Mesenchymal stem cell (in vitro differentiated cells and primary cell): ENCODE results near the gene COG4.

ENCODE experiments used
- DNase-seq: peaks from one replicate; pipeline ENCODE4 v3.0.0-alpha.2; 2013
- H2AFZ ChIP-seq: one replicate; pipeline ENCODE4 v1.6.1; 2013; ENCODE audit warnings: low read depth, mild to moderate bottlenecking, control low read depth, inconsistent platforms, low read length, moderate library complexity
- H2AK5ac ChIP-seq: 2 replicates; pipeline ENCODE4 v1.6.1; 2013; ENCODE audit warnings: low read length, moderate library complexity, mild to moderate bottlenecking, inconsistent platforms; ENCODE audit not compliant: severe bottlenecking
- H2BK120ac ChIP-seq: one replicate; pipeline ENCODE4 v1.6.1; 2013; ENCODE audit warnings: low read depth, mild to moderate bottlenecking, inconsistent platforms, low read length, moderate library complexity
- H2BK12ac ChIP-seq, 2 experiments: one replicate each; pipeline ENCODE4 v1.6.1; 2013; ENCODE audit warnings: inconsistent platforms in 2 of 2, low read length in 2 of 2, mild to moderate bottlenecking in 2 of 2, moderate library complexity in 2 of 2, control low read depth in 1 of 2
- H2BK15ac ChIP-seq: one replicate; pipeline ENCODE4 v1.6.1; 2013; ENCODE audit warnings: mild to moderate bottlenecking, low read depth, inconsistent platforms; ENCODE audit not compliant: poor library complexity, severe bottlenecking
- H2BK5ac ChIP-seq: 2 replicates; pipeline ENCODE4 v1.6.1; 2013; ENCODE audit warnings: low read depth, mild to moderate bottlenecking, low read length, control low read depth, inconsistent platforms; ENCODE audit not compliant: poor library complexity, severe bottlenecking
- H3K14ac ChIP-seq, 2 experiments: one replicate each; pipeline ENCODE4 v1.6.1; 2013; ENCODE audit warnings: inconsistent platforms in 2 of 2, low read length in 2 of 2, control low read depth in 1 of 2, mild to moderate bottlenecking in 1 of 2, moderate library complexity in 1 of 2
- H3K18ac ChIP-seq, 2 experiments: one replicate each; pipeline ENCODE4 v1.6.1; 2013; ENCODE audit warnings: inconsistent platforms in 2 of 2, low read length in 2 of 2, control low read depth in 1 of 2, low read depth in 1 of 2, mild to moderate bottlenecking in 1 of 2
- H3K23ac ChIP-seq, 2 experiments: one replicate each; pipeline ENCODE4 v1.6.1; 2013; ENCODE audit warnings: inconsistent platforms in 2 of 2, low read length in 2 of 2, mild to moderate bottlenecking in 2 of 2, moderate library complexity in 2 of 2, control low read depth in 1 of 2
- H3K27ac ChIP-seq: 2 replicates; pipeline ENCODE4 v1.5.1; 2013; ENCODE audit warnings: mild to moderate bottlenecking, moderate library complexity, low read length, control low read depth, inconsistent platforms; ENCODE audit not compliant: poor library complexity, severe bottlenecking
- H3K27me3 ChIP-seq, 2 experiments: 2 replicates each; pipeline versions ENCODE4 v1.6.1 to v1.7.0; 2013; ENCODE audit warnings: low read length in 2 of 2, mild to moderate bottlenecking in 2 of 2, moderate library complexity in 2 of 2, control low read depth in 1 of 2, inconsistent platforms in 1 of 2; ENCODE audit not compliant: control insufficient read depth in 1 of 2, insufficient read depth in 1 of 2
- H3K36me3 ChIP-seq, 2 experiments: 2 replicates each; pipeline versions ENCODE4 v1.6.1 to v1.7.0; 2013; ENCODE audit warnings: low read length in 2 of 2, control low read depth in 1 of 2, inconsistent platforms in 1 of 2, low read depth in 1 of 2, mild to moderate bottlenecking in 1 of 2; ENCODE audit not compliant: insufficient read depth in 2 of 2, control insufficient read depth in 1 of 2
- H3K4ac ChIP-seq, 2 experiments: one replicate each; pipeline ENCODE4 v1.6.1; 2013; ENCODE audit warnings: inconsistent platforms in 2 of 2, low read length in 2 of 2, mild to moderate bottlenecking in 2 of 2, moderate library complexity in 2 of 2, control low read depth in 1 of 2, low read depth in 1 of 2
- H3K4me1 ChIP-seq: 2 replicates; pipeline ENCODE4 v1.6.1; 2013; ENCODE audit warnings: low read depth, low read length, control low read depth; ENCODE audit not compliant: control insufficient read depth, insufficient read depth
- H3K4me2 ChIP-seq: 2 replicates; pipeline ENCODE4 v1.6.1; 2013; ENCODE audit warnings: low read length, mild to moderate bottlenecking, inconsistent platforms; ENCODE audit not compliant: poor library complexity, severe bottlenecking
- H3K4me3 ChIP-seq, 2 experiments: 2 replicates each; pipeline versions ENCODE4 v1.5.1 to v1.7.0; 2013; ENCODE audit warnings: low read length in 2 of 2, mild to moderate bottlenecking in 2 of 2, control low read depth in 1 of 2, low read depth in 1 of 2; ENCODE audit not compliant: insufficient read depth in 1 of 2
- H3K79me1 ChIP-seq: replicated peaks from 2 replicates; pipeline ENCODE4 v1.6.1; 2013; ENCODE audit warnings: mild to moderate bottlenecking, control low read depth, low read length, inconsistent platforms; ENCODE audit not compliant: poor library complexity, severe bottlenecking
- H3K9ac ChIP-seq: 2 replicates; pipeline ENCODE4 v1.7.0; 2013; ENCODE audit warnings: mild to moderate bottlenecking, low read length, moderate library complexity
- H3K9me3 ChIP-seq: 2 replicates; pipeline ENCODE4 v1.7.0; 2013; ENCODE audit warnings: mild to moderate bottlenecking, low read length; ENCODE audit not compliant: control insufficient read depth
- H4K8ac ChIP-seq: one replicate; pipeline ENCODE4 v1.6.1; 2013; ENCODE audit warnings: inconsistent platforms, mild to moderate bottlenecking, low read length, moderate library complexity
- H4K91ac ChIP-seq: one replicate; pipeline ENCODE4 v1.6.1; 2013; ENCODE audit warnings: mild to moderate bottlenecking, low read length, inconsistent platforms
- WGBS: methylation state at CpG from one replicate; pipeline ENCODE4 v1.1.7; 2013; ENCODE audit warnings: mixed read lengths; 5-methylcytosine and 5-hydroxymethylcytosine counted together

The COG4 gene

DNA sequence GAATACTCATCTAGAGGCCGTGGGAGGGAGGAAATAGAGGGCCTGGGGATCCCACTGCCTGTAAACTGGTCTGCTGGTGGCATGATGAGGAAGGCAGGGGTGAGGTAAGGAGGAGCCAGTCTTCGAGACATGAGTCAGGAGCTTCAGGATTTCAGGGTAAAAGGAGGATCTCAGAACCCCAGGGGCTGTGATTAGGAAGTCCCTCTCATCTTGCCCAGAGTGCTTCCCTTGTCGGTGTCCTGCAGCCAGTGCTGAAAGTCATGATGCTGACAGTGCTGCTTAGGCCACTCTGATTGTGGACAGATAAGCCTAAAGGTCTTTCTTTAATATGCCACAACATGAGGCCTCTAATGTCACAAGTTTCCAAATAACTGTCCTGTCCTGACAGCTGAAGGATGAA, 29.6 kb downstream of the COG4 start:
- peaks cover 3% of the 10 kb centered on the region for H3K4me1 ChIP-seq
- no peak overlapping the region for H3K4ac ChIP-seq
- no peak overlapping the region for H4K8ac ChIP-seq
- H2BK12ac ChIP-seq: no peak overlapping the region
- no peak overlapping the region for H3K27ac ChIP-seq
- 87% methylated on average over 3 of the region's 3 CpGs for WGBS
- H3K36me3 ChIP-seq: peaks cover 41 to 75% of the 10 kb centered on the region in 2 experiments
- no peak overlapping the region for H4K91ac ChIP-seq
- no peak overlapping the region for H3K9ac ChIP-seq
- no peak overlapping the region for H2BK15ac ChIP-seq
- no peak overlapping the region for H2AFZ ChIP-seq
- H2AK5ac ChIP-seq: no peak overlapping the region
- no peak for DNase-seq
- H2BK120ac ChIP-seq: no peak overlapping the region
- H3K9me3 ChIP-seq: no peaks in the 10 kb centered on the region
- no peak overlapping the region for H3K18ac ChIP-seq
- no peak overlapping the region for H2BK5ac ChIP-seq
- H3K79me1 ChIP-seq: peaks cover 1% of the 10 kb centered on the region
- H3K23ac ChIP-seq: no peak overlapping the region
- no peak overlapping the region for H3K4me2 ChIP-seq
- no peak overlapping the region for H3K14ac ChIP-seq
- H3K4me3 ChIP-seq: no peak overlapping the region
- H3K27me3 ChIP-seq: no peaks in the 10 kb centered on the region

DNA sequence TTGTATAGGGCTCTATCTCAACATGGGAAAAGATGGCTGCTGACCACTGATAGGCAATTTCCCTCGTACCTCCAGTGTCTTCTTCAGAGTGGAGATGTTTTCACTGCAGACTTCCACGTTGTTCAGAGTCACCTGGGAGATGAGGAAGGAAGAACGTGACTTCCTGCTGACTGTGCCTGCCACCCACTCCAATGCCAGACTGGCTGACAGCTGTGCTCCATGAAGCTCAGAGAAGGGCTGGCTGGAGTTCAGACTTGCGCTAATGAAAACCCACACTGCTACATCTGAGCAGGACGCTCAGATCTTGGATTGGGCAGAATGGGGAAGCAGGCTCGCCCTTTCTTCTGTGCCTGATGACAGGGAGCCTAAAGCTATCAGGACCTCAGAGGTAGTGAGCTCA, 33.1 kb downstream of the COG4 start:
- no peak overlapping the region for H4K91ac ChIP-seq
- H2BK15ac ChIP-seq: no peak overlapping the region
- peaks cover 5% of the 10 kb centered on the region for H3K4me1 ChIP-seq
- H3K4me3 ChIP-seq: no peak overlapping the region
- no peak overlapping the region for H2AK5ac ChIP-seq
- no peak overlapping the region for H3K9ac ChIP-seq
- H2AFZ ChIP-seq: no peak overlapping the region
- no peak overlapping the region for H2BK120ac ChIP-seq
- no peak overlapping the region for H4K8ac ChIP-seq
- no peak overlapping the region for H3K18ac ChIP-seq
- peaks cover 24 to 49% of the 10 kb centered on the region in 2 experiments for H3K36me3 ChIP-seq
- DNase-seq: no peak
- H3K4ac ChIP-seq: no peak overlapping the region
- WGBS: 93% methylated on average over 6 of the region's 6 CpGs
- no peak overlapping the region for H3K23ac ChIP-seq
- H2BK12ac ChIP-seq: no peak overlapping the region
- no peak overlapping the region for H3K14ac ChIP-seq
- no peaks in the 10 kb centered on the region for H3K27me3 ChIP-seq
- no peak overlapping the region for H3K4me2 ChIP-seq
- peaks cover 1% of the 10 kb centered on the region for H3K79me1 ChIP-seq
- no peak overlapping the region for H3K27ac ChIP-seq
- H2BK5ac ChIP-seq: no peak overlapping the region
- H3K9me3 ChIP-seq: no peaks in the 10 kb centered on the region

DNA sequence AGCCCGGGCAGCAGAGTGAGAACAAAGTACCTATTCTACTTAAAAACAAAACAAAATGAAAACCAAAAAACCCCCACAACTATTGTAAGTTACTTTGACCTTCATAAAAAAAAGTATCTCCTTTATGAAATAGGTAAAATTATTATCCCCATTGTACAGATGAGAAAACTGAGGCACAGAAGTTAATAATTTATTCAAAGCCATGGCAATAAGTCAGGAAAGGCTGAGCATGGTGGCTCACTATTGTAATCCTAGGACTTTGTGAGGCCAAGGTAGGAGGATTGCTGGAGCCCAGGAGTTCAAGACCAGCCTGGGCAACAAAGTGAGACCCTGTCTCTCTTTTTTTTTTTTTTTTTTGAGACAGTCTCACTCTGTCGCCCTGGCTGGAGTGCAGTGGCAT, 38.5 kb downstream of the COG4 start:
- Histone ChIP-seq H3K79me1 (no peaks in the 10 kb centered on the region), H3K27me3 (no peaks in the 10 kb centered on the region), H2AFZ (no peak overlapping the region), H3K36me3 (peaks cover 45 to 58% of the 10 kb centered on the region in 2 experiments), H3K4me3 (no peak overlapping the region), H3K18ac (no peak overlapping the region), H3K4me1 (peaks cover 22% of the 10 kb centered on the region), H3K4ac (no peak overlapping the region), H3K27ac (no peak overlapping the region), H2BK5ac (no peak overlapping the region), H2BK120ac (no peak overlapping the region), H3K14ac (no peak overlapping the region), H3K23ac (no peak overlapping the region), H3K4me2 (no peak overlapping the region), H3K9ac (no peak overlapping the region), H2BK15ac (no peak overlapping the region), H2AK5ac (no peak overlapping the region), H2BK12ac (no peak overlapping the region), H3K9me3 (no peaks in the 10 kb centered on the region), H4K91ac (no peak overlapping the region), H4K8ac (no peak overlapping the region)
- no peak for DNase-seq
- WGBS: 89% methylated on average over 1 of the region's 2 CpGs

- Histone ChIP-seq H3K18ac (no peak overlapping the region), H3K14ac (no peak overlapping the region), H2AK5ac (no peak overlapping the region), H2BK120ac (no peak overlapping the region), H3K36me3 (peaks cover 55 to 57% of the 10 kb centered on the region in 2 experiments), H2AFZ (no peak overlapping the region), H3K4me1 (peaks cover 23% of the 10 kb centered on the region), H3K4me3 (no peak overlapping the region), H4K8ac (no peak overlapping the region), H3K4me2 (no peak overlapping the region), H3K79me1 (no peaks in the 10 kb centered on the region), H3K27ac (no peak overlapping the region), H3K9me3 (no peaks in the 10 kb centered on the region), H2BK5ac (no peak overlapping the region), H2BK12ac (no peak overlapping the region), H4K91ac (no peak overlapping the region), H3K9ac (no peak overlapping the region), H3K4ac (no peak overlapping the region), H2BK15ac (no peak overlapping the region), H3K23ac (no peak overlapping the region), H3K27me3 (no peaks in the 10 kb centered on the region)
- 91% methylated on average over 5 of the region's 5 CpGs for WGBS
- no peak for DNase-seq
These were observed 39.9 kb downstream of the COG4 start for GRCh38 chr16:70483426-70483825.
